ENCODE measurements around the gene TBX2. TPM values are rescaled to one million over a fixed set of nuclear protein-coding genes. Genes with fewer than 3 reads are reported as not detected.

TBX2 gene
- total RNA-seq, 1 donor from 2014 or later, result 16.1 TPM

DNA sequence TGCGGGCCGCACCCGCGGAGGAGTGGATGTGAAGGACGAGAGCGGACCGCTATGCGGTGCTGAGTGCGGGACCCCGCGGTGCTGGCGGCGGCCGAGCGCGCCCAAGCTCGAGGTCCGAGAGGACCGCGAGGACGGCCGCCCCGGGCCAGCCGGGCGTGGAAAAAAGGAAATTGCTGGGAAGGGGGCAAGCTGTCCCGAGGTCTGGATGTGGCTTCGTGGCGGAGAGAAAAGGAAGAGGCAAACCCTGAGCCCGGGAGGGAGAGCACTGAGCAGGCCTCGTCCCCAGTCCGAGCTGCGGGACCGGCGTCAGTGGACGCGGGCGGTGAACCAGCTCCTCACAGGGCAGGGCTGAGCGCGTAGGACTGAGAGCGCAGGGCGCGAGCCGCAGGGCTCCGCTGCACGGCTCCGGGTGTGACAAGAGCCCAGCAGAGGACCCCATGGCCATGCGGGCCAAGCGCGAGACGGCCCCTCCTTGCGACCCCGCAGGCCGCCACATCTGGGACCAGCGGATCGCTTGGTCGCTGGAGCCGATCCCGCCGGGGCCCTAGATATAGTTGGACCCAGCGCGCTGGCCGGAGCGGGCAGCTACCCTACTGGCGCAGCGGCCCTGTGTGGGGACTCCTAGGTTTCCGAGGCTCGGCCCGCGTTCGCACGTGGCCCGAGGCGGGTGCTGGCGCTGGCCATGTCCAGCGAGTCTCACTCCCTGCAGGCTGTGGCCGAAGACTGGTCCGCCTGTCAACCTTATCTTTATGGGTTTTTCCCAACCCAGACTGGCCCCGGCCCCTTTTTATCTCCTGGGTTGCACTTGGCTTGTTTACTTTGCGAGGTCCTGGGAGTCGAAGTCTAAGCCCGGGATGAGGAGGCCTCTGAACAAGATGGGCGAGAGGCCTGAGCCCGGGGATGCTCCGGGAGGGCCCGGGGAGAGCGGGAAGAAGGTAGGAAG is 55.0 kb downstream of the TBX2 start:
- no peaks in the 10 kb centered on the region for H3K9me3 Mint-ChIP-seq
- peak overlapping the region; percentile 25 for H3K4me3 Mint-ChIP-seq
- H3K27ac Mint-ChIP-seq (ENCODE audit: unreplicated experiment), result no peak overlapping the region
- peaks cover 3% of the 10 kb centered on the region for H3K36me3 Mint-ChIP-seq (ENCODE audit: low read depth)
- TF ChIP-seq, protein P1, sequence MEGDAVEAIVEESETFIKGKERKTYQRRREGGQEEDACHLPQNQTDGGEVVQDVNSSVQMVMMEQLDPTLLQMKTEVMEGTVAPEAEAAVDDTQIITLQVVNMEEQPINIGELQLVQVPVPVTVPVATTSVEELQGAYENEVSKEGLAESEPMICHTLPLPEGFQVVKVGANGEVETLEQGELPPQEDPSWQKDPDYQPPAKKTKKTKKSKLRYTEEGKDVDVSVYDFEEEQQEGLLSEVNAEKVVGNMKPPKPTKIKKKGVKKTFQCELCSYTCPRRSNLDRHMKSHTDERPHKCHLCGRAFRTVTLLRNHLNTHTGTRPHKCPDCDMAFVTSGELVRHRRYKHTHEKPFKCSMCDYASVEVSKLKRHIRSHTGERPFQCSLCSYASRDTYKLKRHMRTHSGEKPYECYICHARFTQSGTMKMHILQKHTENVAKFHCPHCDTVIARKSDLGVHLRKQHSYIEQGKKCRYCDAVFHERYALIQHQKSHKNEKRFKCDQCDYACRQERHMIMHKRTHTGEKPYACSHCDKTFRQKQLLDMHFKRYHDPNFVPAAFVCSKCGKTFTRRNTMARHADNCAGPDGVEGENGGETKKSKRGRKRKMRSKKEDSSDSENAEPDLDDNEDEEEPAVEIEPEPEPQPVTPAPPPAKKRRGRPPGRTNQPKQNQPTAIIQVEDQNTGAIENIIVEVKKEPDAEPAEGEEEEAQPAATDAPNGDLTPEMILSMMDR (conservative IDR thresholded peaks at IDR 0.05), result no peak
- peaks cover 31% of the 10 kb centered on the region for H3K4me1 Mint-ChIP-seq
- peaks cover 97% of the 10 kb centered on the region for H3K27me3 Mint-ChIP-seq (ENCODE audit: low read depth)
- DNase-seq (ENCODE audit: low read depth, low spot score), result no peak

DNA sequence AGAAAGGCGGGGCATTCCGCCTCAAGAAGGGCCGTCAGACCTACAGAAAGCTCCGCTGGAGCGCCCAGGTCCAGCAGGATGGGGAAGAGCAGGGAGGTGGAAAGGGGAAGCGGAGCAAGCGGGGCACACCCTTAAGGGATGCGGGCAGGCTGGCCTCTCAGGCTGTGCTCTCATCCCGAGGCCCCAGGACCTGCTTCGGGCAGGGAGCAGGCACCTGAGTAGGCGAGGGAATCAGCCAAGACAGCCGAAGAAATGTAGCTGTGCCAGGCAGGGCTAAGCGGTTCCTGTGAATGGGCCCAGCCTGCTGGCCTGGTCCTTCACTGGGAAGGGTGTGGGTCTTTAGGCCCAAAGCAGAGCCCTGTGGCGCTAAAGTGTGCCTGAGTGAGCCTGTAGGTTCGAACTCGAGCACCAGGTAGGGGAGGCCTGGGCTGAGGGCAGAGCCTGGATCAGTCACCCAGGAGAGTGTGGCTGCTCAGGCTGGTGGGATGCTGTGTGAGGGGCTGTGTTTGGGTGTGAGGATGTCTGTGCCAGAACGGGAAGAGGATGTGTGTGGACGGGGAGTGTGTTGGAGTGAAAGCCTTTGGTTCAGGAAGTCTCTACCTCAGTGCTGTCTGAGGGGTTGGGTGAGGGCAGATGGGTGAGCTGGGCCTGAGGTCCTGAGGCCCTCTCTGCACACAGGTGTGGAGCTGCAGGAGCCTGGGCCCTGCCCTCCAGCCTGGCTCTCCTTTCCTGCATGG is 55.8 kb downstream of the TBX2 start:
- Mint-ChIP-seq H3K27me3 (ENCODE audit: low read depth) (peaks cover 97% of the 10 kb centered on the region), H3K36me3 (ENCODE audit: low read depth) (peaks cover 3% of the 10 kb centered on the region), H3K4me3 (no peak overlapping the region), H3K4me1 (peaks cover 31% of the 10 kb centered on the region), H3K9me3 (no peaks in the 10 kb centered on the region), H3K27ac (ENCODE audit: unreplicated experiment) (no peak overlapping the region)
- DNase-seq (ENCODE audit: low read depth, low spot score), result no peak
- TF ChIP-seq, protein P1 (conservative IDR thresholded peaks at IDR 0.05), result no peak

DNA sequence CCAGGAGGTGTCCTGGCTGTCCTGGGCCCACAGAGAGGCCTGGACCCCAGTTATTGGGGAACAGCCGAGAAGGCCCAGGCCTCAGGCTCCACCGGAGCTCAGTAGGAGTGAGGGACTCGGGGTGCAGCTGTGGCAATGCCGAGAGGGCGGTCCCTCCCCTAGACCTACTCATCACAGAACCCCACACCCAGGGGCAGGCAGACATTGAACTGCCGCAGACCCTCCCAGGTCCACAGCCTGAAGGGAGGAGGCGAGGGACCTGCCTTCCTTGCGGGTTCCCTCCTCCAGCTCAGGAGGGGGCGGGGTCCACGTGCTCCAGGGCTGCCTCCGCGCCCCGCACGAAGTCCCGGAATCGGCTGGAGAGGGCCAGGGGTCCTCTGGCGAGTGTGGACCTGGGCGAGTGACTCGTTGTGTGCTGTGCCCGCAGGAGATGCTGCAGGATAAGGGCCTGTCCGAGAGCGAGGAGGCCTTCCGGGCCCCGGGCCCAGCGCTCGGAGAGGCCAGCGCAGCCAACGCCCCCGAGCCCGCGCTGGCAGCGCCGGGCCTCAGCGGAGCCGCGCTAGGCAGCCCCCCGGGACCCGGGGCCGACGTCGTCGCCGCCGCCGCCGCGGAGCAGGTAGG is 56.5 kb downstream of the TBX2 start:
- DNase-seq (ENCODE audit: low read depth, low spot score), result no peak
- Mint-ChIP-seq H3K27ac (ENCODE audit: unreplicated experiment) (no peak overlapping the region), H3K4me1 (peaks cover 31% of the 10 kb centered on the region), H3K9me3 (no peaks in the 10 kb centered on the region), H3K27me3 (ENCODE audit: low read depth) (peaks cover 97% of the 10 kb centered on the region), H3K36me3 (ENCODE audit: low read depth) (peaks cover 3% of the 10 kb centered on the region), H3K4me3 (no peak overlapping the region)
- TF ChIP-seq, protein P1 (conservative IDR thresholded peaks at IDR 0.05), result no peak

DNA sequence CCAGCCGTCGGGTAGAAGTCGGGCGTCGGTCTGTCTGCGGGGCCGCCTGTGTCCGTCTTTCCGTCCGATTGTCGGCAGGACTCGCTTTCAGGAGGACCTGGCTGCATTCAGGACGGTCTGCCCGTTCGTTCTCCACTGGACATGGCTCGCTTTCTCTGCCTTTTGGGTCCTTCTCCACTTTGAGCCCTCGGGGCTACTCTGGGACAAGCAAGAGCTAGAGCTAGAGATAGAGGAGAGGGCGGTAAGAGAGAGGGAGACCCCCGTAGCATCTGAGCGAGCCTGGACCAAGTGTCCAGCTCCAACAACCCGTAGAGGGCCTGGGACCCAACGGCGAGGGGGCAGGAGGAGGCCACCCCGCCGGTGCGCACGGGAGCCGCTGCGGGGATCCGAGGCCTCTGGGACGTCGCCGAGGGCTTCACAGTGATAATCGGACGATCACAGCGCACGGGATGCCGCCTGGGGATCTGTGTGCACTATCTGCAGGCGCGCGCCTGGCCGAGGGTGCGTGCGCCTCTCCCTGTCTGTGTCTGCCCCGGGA is 57.1 kb downstream of the TBX2 start:
- peak overlapping the region; percentile 31 for H3K4me3 Mint-ChIP-seq
- H3K9me3 Mint-ChIP-seq, result no peaks in the 10 kb centered on the region
- peaks cover 97% of the 10 kb centered on the region for H3K27me3 Mint-ChIP-seq (ENCODE audit: low read depth)
- H3K36me3 Mint-ChIP-seq (ENCODE audit: low read depth), result peaks cover 3% of the 10 kb centered on the region
- DNase-seq (ENCODE audit: low read depth, low spot score), result no peak
- H3K27ac Mint-ChIP-seq (ENCODE audit: unreplicated experiment), result no peak overlapping the region
- TF ChIP-seq, protein P1 (conservative IDR thresholded peaks at IDR 0.05), result no peak
- peaks cover 36% of the 10 kb centered on the region for H3K4me1 Mint-ChIP-seq

Data from neural crest cell (in vitro differentiated cells).